Measurements from ENCODE around the gene USP11.

USP11 gene

DNA sequence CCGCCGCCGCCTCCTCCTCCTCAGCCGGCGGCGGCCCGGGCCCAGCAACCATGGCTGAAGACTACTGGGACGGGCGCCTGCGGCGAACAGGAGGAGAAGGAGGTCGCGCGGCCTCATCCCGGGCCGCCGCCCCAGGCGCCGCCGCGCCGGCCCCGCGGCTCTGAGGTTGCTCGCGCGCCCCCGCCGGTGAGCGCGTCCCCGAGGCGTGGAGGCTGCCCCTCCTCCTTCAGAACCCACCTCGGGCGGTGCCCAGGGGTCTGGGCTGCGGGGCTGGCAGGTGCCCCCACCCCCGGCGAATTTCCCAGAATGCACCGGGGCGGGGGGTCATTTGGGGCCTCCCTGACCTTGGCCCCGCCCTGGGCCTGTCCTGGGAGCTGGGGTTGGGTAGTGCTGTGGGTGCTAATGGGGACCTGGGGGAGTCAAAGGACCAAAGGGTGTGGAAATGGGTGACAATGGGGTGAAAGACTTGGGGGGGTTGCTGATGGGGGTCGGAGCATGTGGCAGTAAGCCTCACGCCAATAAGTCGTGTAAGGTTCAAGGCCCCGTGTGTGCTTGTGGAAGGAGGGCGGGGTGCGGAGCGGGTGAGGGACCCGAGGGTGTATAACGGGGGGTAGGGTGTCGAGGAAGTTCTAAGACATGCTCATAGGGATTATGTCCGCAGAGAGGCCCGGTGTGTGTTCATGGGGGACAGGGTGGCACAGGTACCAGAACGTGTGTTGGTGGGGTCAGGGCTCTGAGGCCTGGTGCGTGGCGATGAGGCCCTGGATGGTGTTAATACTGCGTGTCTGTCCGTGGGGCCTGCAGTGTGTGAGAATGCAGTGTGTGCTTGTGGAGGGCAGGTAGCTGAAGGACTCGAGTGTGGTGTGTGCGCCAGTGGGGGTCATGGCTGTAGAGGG lies 13.6 kb upstream of the USP11 start (continued):
- TF ChIP-seq ZBTB49 (tag by site-specific recombination; IDR thresholded peaks at IDR 0.05; ENCODE audit: low read depth) (no peak), YY1 (tag by site-specific recombination; IDR thresholded peaks at IDR 0.05) (no peak), ZNF837 (tag by site-specific recombination; IDR thresholded peaks at IDR 0.05) (0 out of 2 replicates have a peak, but pooled peaks have one; percentile 1), ZNF600 (tag by site-specific recombination; IDR thresholded peaks at IDR 0.05) (peak; percentile 22; the same call in 1 of the 2 replicates), MYNN (tag by site-specific recombination; IDR thresholded peaks at IDR 0.05; ENCODE audit: borderline replicate concordance) (0 out of 2 replicates have a peak, but pooled peaks have one; percentile 19), REPIN1 (tag by site-specific recombination; IDR thresholded peaks at IDR 0.05; ENCODE audit: low read depth) (no peak), BCL11B (tag by site-specific recombination; IDR thresholded peaks at IDR 0.05; ENCODE audit: low read depth) (0 out of 2 replicates have a peak, but pooled peaks have one; percentile 32), ZNF423 (tag by site-specific recombination; IDR thresholded peaks at IDR 0.05) (peak; percentile 70; the same call in 1 of the 2 replicates), KLF17 (tag by site-specific recombination; IDR thresholded peaks at IDR 0.05) (peak; percentile 62; the same call in 1 of the 2 replicates), ZNF596 (tag by site-specific recombination; IDR thresholded peaks at IDR 0.05) (0 out of 2 replicates have a peak, but pooled peaks have one; percentile 35), KLF7 (tag by site-specific recombination; IDR thresholded peaks at IDR 0.05; ENCODE audit: borderline replicate concordance) (peak; percentile 61; the same call in 1 of the 2 replicates), ZNF623 (tag by site-specific recombination; IDR thresholded peaks at IDR 0.05) (peak; percentile 23; the same call in 1 of the 2 replicates), ZNF76 (tag by site-specific recombination; IDR thresholded peaks at IDR 0.05; ENCODE audit: borderline replicate concordance, low read depth) (peak; percentile 92), ZNF645 (tag by site-specific recombination; IDR thresholded peaks at IDR 0.05) (no peak), ZNF2 (tag by site-specific recombination; IDR thresholded peaks at IDR 0.05) (peak; percentile 48; the same call in 1 of the 2 replicates), REST (tag by site-specific recombination; IDR thresholded peaks at IDR 0.05) (0 out of 2 replicates have a peak, but pooled peaks have one; percentile 9), ZNF274 (IDR thresholded peaks at IDR 0.05; ENCODE audit: low read length) (no peak), ZNF274 (tag by site-specific recombination; IDR thresholded peaks at IDR 0.05; ENCODE audit: borderline replicate concordance) (no peak), ZBTB1 (tag by site-specific recombination; IDR thresholded peaks at IDR 0.05) (0 out of 2 replicates have a peak, but pooled peaks have one; percentile 48), ZNF658 (tag by site-specific recombination; IDR thresholded peaks at IDR 0.05) (no peak), ZNF677 (tag by site-specific recombination; IDR thresholded peaks at IDR 0.05) (0 out of 2 replicates have a peak, but pooled peaks have one; percentile 44), ZNF266 (tag by site-specific recombination; IDR thresholded peaks at IDR 0.05; ENCODE audit: low read depth) (no peak), ZNF146 (tag by site-specific recombination; IDR thresholded peaks at IDR 0.05) (no peak), ZNF324 (tag by site-specific recombination; IDR thresholded peaks at IDR 0.05) (no peak), ZNF777 (tag by site-specific recombination; IDR thresholded peaks at IDR 0.05; ENCODE audit: borderline replicate concordance) (no peak), SP2 (tag by site-specific recombination; IDR thresholded peaks at IDR 0.05) (no peak; the same call in 1 of the 2 replicates), GLIS2 (tag by site-specific recombination; IDR thresholded peaks at IDR 0.05) (peak; percentile 85), ZNF747 (tag by site-specific recombination; IDR thresholded peaks at IDR 0.05) (no peak), ZNF366 (tag by site-specific recombination; conservative IDR thresholded peaks at IDR 0.05) (no peak)
- TF ChIP-seq, protein P1, sequence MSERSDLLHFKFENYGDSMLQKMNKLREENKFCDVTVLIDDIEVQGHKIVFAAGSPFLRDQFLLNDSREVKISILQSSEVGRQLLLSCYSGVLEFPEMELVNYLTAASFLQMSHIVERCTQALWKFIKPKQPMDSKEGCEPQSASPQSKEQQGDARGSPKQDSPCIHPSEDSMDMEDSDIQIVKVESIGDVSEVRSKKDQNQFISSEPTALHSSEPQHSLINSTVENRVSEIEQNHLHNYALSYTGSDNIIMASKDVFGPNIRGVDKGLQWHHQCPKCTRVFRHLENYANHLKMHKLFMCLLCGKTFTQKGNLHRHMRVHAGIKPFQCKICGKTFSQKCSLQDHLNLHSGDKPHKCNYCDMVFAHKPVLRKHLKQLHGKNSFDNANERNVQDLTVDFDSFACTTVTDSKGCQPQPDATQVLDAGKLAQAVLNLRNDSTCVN (tag by site-specific recombination; optimal IDR thresholded peaks at IDR 0.05), result peak; percentile 33
